HepG2 (cell line): ENCODE measurements around the gene PWP1. TPM values are rescaled to one million over a fixed set of nuclear protein-coding genes. Genes with fewer than 3 reads are reported as not detected.
A peak's percentile ranks its signal among the peaks of the same experiment; 100 is the strongest.

Experiments used
- AKAP8 ChIP-seq: sonication (generic); formaldehyde crosslinking; IDR thresholded peaks from 2 replicates; pipeline ENCODE4 v1.5.1; 2020; ENCODE audit warnings: mild to moderate bottlenecking, missing genetic modification reagents
- ARID4A ChIP-seq: sonication (generic); formaldehyde crosslinking; IDR thresholded peaks from 2 replicates; pipeline ENCODE4 v1.5.0; 2020; ENCODE audit warnings: mild to moderate bottlenecking, missing genetic modification reagents, borderline replicate concordance
- ATF5 ChIP-seq: sonication (generic); formaldehyde crosslinking; IDR thresholded peaks from 2 replicates; pipeline ENCODE4 v1.4.0; 2020; ENCODE audit warnings: mild to moderate bottlenecking, low read depth, missing genetic modification reagents
- ATRX ChIP-seq: sonication (generic); formaldehyde crosslinking; IDR thresholded peaks from 2 replicates; pipeline ENCODE4 v1.4.0; 2020; ENCODE audit warnings: missing genetic modification reagents, borderline replicate concordance
- CENPBD1 ChIP-seq: sonication (generic); formaldehyde crosslinking; IDR thresholded peaks from 2 replicates; pipeline ENCODE4 v1.8.0; 2022; ENCODE audit warnings: missing genetic modification reagents, low read depth, mild to moderate bottlenecking, borderline replicate concordance
- EZH2 ChIP-seq: conservative IDR thresholded peaks from 2 replicates; pipeline ENCODE4 v1.6.1; 2012; ENCODE audit warnings: mild to moderate bottlenecking, low read depth, low read length, moderate library complexity
- FOXP4 ChIP-seq: sonication (generic); formaldehyde crosslinking; IDR thresholded peaks from 2 replicates; pipeline ENCODE4 v1.4.0; 2020; ENCODE audit warnings: missing genetic modification reagents
- HMG20A ChIP-seq: IDR thresholded peaks from 2 replicates; pipeline ENCODE4 v1.6.1; 2016; ENCODE audit warnings: borderline replicate concordance
- NFIC ChIP-seq: IDR thresholded peaks from 2 replicates; pipeline ENCODE4 v1.6.1; 2012; ENCODE audit warnings: mild to moderate bottlenecking, low read length, inconsistent platforms
- REL ChIP-seq: sonication (generic); formaldehyde crosslinking; conservative IDR thresholded peaks from 2 replicates; pipeline ENCODE4 v1.8.0; 2022; ENCODE audit warnings: mild to moderate bottlenecking, missing genetic modification reagents, moderate library complexity
- REXO4 ChIP-seq: sonication (generic); formaldehyde crosslinking; IDR thresholded peaks from 2 replicates; pipeline ENCODE4 v1.8.0; 2022; ENCODE audit warnings: missing genetic modification reagents, mild to moderate bottlenecking, borderline replicate concordance
- RFXAP ChIP-seq: sonication (generic); formaldehyde crosslinking; IDR thresholded peaks from 2 replicates; pipeline ENCODE4 v1.4.0; 2020; ENCODE audit warnings: missing genetic modification reagents, borderline replicate concordance
- SRSF1 ChIP-seq: fragments of 200-400 bp; formaldehyde crosslinking; optimal IDR thresholded peaks from 2 replicates; pipeline ENCODE3; 2017; ENCODE audit warnings: mild to moderate bottlenecking, low read depth, low read length, moderate library complexity
- ZNF20 ChIP-seq: sonication (generic); formaldehyde crosslinking; IDR thresholded peaks from 2 replicates; pipeline ENCODE4 v1.4.0; 2020; ENCODE audit warnings: mild to moderate bottlenecking, moderate library complexity, missing genetic modification reagents
- ZNF3 ChIP-seq: IDR thresholded peaks from 2 replicates; pipeline ENCODE4 v1.7.0; 2017; ENCODE audit warnings: inconsistent platforms
- ZNF510 ChIP-seq: sonication (generic); formaldehyde crosslinking; IDR thresholded peaks from 2 replicates; pipeline ENCODE4 v1.4.0; 2020; ENCODE audit warnings: low read depth, mild to moderate bottlenecking, missing genetic modification reagents
- ZNF512 ChIP-seq: sonication (generic); formaldehyde crosslinking; IDR thresholded peaks from 2 replicates; pipeline ENCODE4 v1.4.0; 2020; ENCODE audit warnings: mild to moderate bottlenecking, missing genetic modification reagents
- ZNF589 ChIP-seq: sonication (generic); formaldehyde crosslinking; conservative IDR thresholded peaks from 2 replicates; pipeline ENCODE4 v1.8.0; 2022; ENCODE audit warnings: mild to moderate bottlenecking, moderate library complexity, missing genetic modification reagents
- ZNF615 ChIP-seq: sonication (generic); formaldehyde crosslinking; IDR thresholded peaks from 2 replicates; pipeline ENCODE4 v1.5.0; 2020; ENCODE audit warnings: mild to moderate bottlenecking, missing genetic modification reagents, borderline replicate concordance
- ZNF724P ChIP-seq: sonication (generic); formaldehyde crosslinking; IDR thresholded peaks from 2 replicates; pipeline ENCODE4 v1.8.0; 2022; ENCODE audit warnings: missing genetic modification reagents, borderline replicate concordance
- ZNF841 ChIP-seq: sonication (generic); formaldehyde crosslinking; IDR thresholded peaks from 2 replicates; pipeline ENCODE4 v1.8.1; 2023; ENCODE audit warnings: missing genetic modification reagents, borderline replicate concordance
- polyA plus RNA-seq, 8 experiments: library from polyadenylated mRNA; depleted of rRNA in 3 of 8; stranded (reverse) in 7 of 8; unstranded in 1 of 8; fragments of >200 nt; fragmentation: Illumina TruSeq in 4 of 8; extraction: Trizol in 4 of 8; gene quantifications; 2 replicates each; pipeline versions ENCODE4 v1.2.1 to v1.2.3, GENCODE V29; 2011 to 2016; ENCODE audit warnings: low read depth in 4 of 8, missing spikeins in 1 of 8, mixed read lengths in 1 of 8; ENCODE audit not compliant: insufficient read depth in 1 of 8
- total RNA-seq, 5 experiments: library from RNA; depleted of rRNA; stranded (reverse); fragments of >200 nt; fragmentation: Illumina TruSeq; extraction: Trizol; gene quantifications; 2 replicates each; pipeline ENCODE4 v1.2.3, GENCODE V29; 2016; ENCODE audit warnings: low read depth in 1 of 5

Gene PWP1
- total and polyA plus RNA-seq, 2 of the 13 experiments (the other 11 are each of a cell fraction or from before 2014, with no cell fraction given): 65.9 to 70.2 TPM

- TF ChIP-seq ARID4A (CRISPR knock-in tag) (peak; percentile 72; the same call in 1 of the 2 replicates), REXO4 (CRISPR knock-in tag) (no peak), ZNF724P (CRISPR knock-in tag) (no peak), NFIC (no peak), ATRX (CRISPR knock-in tag) (no peak), ZNF512 (CRISPR knock-in tag) (no peak), HMG20A (CRISPR knock-in tag) (no peak), CENPBD1 (no peak), ZNF615 (CRISPR knock-in tag) (no peak), SRSF1 (no peak), ZNF510 (CRISPR knock-in tag) (no peak; the same call in 1 of the 2 replicates), ZNF20 (CRISPR knock-in tag) (no peak), AKAP8 (CRISPR knock-in tag) (no peak; the same call in 1 of the 2 replicates), RFXAP (no peak; the same call in 1 of the 2 replicates), ZNF3 (CRISPR knock-in tag) (no peak), FOXP4 (CRISPR knock-in tag) (no peak), ATF5 (CRISPR knock-in tag) (no peak), EZH2 (no peak), REL (CRISPR knock-in tag) (no peak), ZNF589 (CRISPR knock-in tag) (no peak), ZNF841 (no peak)
Measured at GRCh38 chr12:107760809-107761501, 75.4 kb downstream of the PWP1 start, which contains the start of gene PRDM4 (continued).
